KMS-11 (cell line): ENCODE measurements around the gene SKAP1.

Experiments used
- H2AFZ ChIP-seq: fragments of 200-600 bp; sonication (generic); 2 replicates; pipeline ENCODE4 v1.6.1; 2016; ENCODE audit warnings: antibody characterized with exemption, mixed run types, low read depth
- H3K27ac ChIP-seq: fragments of 200-600 bp; sonication (generic); 2 replicates; pipeline ENCODE4 v1.6.1; 2016; ENCODE audit warnings: mild to moderate bottlenecking, mixed run types
- H3K27me3 ChIP-seq: fragments of 200-600 bp; sonication (generic); 2 replicates; pipeline ENCODE4 v1.6.1; 2017; ENCODE audit warnings: mild to moderate bottlenecking, low read depth, mixed run types, moderate library complexity; ENCODE audit not compliant: insufficient read depth
- H3K36me3 ChIP-seq: fragments of 200-600 bp; sonication (generic); 2 replicates; pipeline ENCODE4 v1.6.1; 2017; ENCODE audit warnings: mild to moderate bottlenecking, mixed run types; ENCODE audit not compliant: insufficient read depth
- H3K4me1 ChIP-seq: fragments of 200-600 bp; sonication (generic); 2 replicates; pipeline ENCODE4 v1.6.1; 2016; ENCODE audit warnings: mild to moderate bottlenecking, low read depth, mixed run types; ENCODE audit not compliant: poor library complexity, severe bottlenecking
- H3K4me2 ChIP-seq: fragments of 200-600 bp; sonication (generic); 2 replicates; pipeline ENCODE4 v1.7.0; 2016; ENCODE audit warnings: mild to moderate bottlenecking, mixed run types
- H3K4me3 ChIP-seq: fragments of 200-600 bp; sonication (generic); IDR thresholded peaks from 2 replicates; pipeline ENCODE4 v1.6.1; 2017; ENCODE audit warnings: low read depth, low read length, mixed read lengths; ENCODE audit not compliant: insufficient read depth
- H3K79me2 ChIP-seq: fragments of 200-600 bp; sonication (generic); 2 replicates; pipeline ENCODE4 v1.6.1; 2016; ENCODE audit warnings: low read depth, mixed run types; ENCODE audit not compliant: insufficient read depth
- H3K9ac ChIP-seq: fragments of 200-600 bp; sonication (generic); 2 replicates; pipeline ENCODE4 v1.6.1; 2016; ENCODE audit warnings: mild to moderate bottlenecking, mixed run types
- H4K20me1 ChIP-seq: fragments of 200-600 bp; sonication (generic); 2 replicates; pipeline ENCODE4 v1.6.1; 2016; ENCODE audit warnings: mild to moderate bottlenecking, mixed run types; ENCODE audit not compliant: insufficient read depth
- CTCF ChIP-seq: fragments of 200-600 bp; sonication (generic); conservative IDR thresholded peaks from 2 replicates; pipeline ENCODE4 v1.6.1; 2017; ENCODE audit warnings: low read depth, mild to moderate bottlenecking, antibody characterized with exemption, low read length, moderate library complexity, mixed read lengths

Gene SKAP1

GRCh38 chr17:48160177-48161081, 269.6 kb downstream of the SKAP1 start:
- no peak overlapping the region for H2AFZ ChIP-seq
- H3K36me3 ChIP-seq = no peaks in the 10 kb centered on the region
- no peak overlapping the region for H3K4me3 ChIP-seq
- H3K4me2 ChIP-seq = no peak overlapping the region
- no peak overlapping the region for H3K9ac ChIP-seq
- H4K20me1 ChIP-seq = no peaks in the 10 kb centered on the region
- H3K27ac ChIP-seq = no peak overlapping the region
- no peaks in the 10 kb centered on the region for H3K79me2 ChIP-seq
- TF ChIP-seq CTCF = no peak
- no peaks in the 10 kb centered on the region for H3K27me3 ChIP-seq
- H3K4me1 ChIP-seq = no peaks in the 10 kb centered on the region

- no peak overlapping the region for H2AFZ ChIP-seq
- H3K4me3 ChIP-seq = no peak overlapping the region
- no peaks in the 10 kb centered on the region for H3K36me3 ChIP-seq
- no peak for TF ChIP-seq CTCF
- no peak overlapping the region for H3K9ac ChIP-seq
- no peaks in the 10 kb centered on the region for H3K79me2 ChIP-seq
- no peaks in the 10 kb centered on the region for H3K4me1 ChIP-seq
- H4K20me1 ChIP-seq = no peaks in the 10 kb centered on the region
- no peak overlapping the region for H3K27ac ChIP-seq
- no peaks in the 10 kb centered on the region for H3K27me3 ChIP-seq
- H3K4me2 ChIP-seq = no peak overlapping the region
These were observed 270.8 kb downstream of the SKAP1 start for GRCh38 chr17:48159232-48159631.

GRCh38 chr17:48155889-48156611, 274.0 kb downstream of the SKAP1 start:
- Histone ChIP-seq H4K20me1 (no peaks in the 10 kb centered on the region), H3K36me3 (no peaks in the 10 kb centered on the region), H3K79me2 (no peaks in the 10 kb centered on the region), H3K4me3 (no peak overlapping the region), H3K4me1 (no peaks in the 10 kb centered on the region), H2AFZ (no peak overlapping the region), H3K4me2 (no peak overlapping the region), H3K27me3 (no peaks in the 10 kb centered on the region), H3K27ac (no peak overlapping the region), H3K9ac (no peak overlapping the region)
- no peak for TF ChIP-seq CTCF

GRCh38 chr17:48153691-48154358, 276.2 kb downstream of the SKAP1 start:
- peak; percentile 41; the same call in 1 of the 2 replicates for TF ChIP-seq CTCF
- H3K27me3 ChIP-seq = no peaks in the 10 kb centered on the region
- H3K79me2 ChIP-seq = no peaks in the 10 kb centered on the region
- H3K4me3 ChIP-seq = no peak overlapping the region
- no peaks in the 10 kb centered on the region for H3K36me3 ChIP-seq
- H3K27ac ChIP-seq = no peak overlapping the region
- H3K9ac ChIP-seq = no peak overlapping the region
- no peak overlapping the region for H3K4me2 ChIP-seq
- H4K20me1 ChIP-seq = no peaks in the 10 kb centered on the region
- H2AFZ ChIP-seq = no peak overlapping the region
- H3K4me1 ChIP-seq = no peaks in the 10 kb centered on the region
